ENCODE data around the gene CETP. TPM values are rescaled to one million over a fixed set of nuclear protein-coding genes. Genes with fewer than 3 reads are reported as not detected.

The CETP gene
- total RNA-seq, 1 donor from 2014 or later, result 0.13 TPM

DNA sequence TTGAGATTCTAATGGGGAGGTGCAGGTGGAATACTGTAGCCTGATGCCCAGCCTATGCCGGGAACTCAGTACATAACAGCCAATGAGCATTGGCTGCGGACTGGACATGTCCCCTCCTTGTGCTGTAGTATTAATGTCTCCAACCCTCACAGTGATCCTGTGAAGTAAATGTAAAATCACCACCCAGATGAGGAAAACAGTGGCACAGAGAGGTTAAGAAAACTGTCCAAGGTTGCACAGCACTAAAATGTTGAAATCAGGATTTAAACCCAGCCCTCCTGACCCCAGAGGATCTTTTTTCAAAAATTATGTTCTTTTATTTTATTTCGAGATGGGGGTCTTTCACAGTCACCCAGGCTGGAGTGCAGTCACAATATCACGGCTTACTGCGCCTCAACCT is 35.5 kb downstream of the CETP start:
- TF ChIP-seq, protein P1, sequence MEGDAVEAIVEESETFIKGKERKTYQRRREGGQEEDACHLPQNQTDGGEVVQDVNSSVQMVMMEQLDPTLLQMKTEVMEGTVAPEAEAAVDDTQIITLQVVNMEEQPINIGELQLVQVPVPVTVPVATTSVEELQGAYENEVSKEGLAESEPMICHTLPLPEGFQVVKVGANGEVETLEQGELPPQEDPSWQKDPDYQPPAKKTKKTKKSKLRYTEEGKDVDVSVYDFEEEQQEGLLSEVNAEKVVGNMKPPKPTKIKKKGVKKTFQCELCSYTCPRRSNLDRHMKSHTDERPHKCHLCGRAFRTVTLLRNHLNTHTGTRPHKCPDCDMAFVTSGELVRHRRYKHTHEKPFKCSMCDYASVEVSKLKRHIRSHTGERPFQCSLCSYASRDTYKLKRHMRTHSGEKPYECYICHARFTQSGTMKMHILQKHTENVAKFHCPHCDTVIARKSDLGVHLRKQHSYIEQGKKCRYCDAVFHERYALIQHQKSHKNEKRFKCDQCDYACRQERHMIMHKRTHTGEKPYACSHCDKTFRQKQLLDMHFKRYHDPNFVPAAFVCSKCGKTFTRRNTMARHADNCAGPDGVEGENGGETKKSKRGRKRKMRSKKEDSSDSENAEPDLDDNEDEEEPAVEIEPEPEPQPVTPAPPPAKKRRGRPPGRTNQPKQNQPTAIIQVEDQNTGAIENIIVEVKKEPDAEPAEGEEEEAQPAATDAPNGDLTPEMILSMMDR (IDR thresholded peaks at IDR 0.05; ENCODE audit: unreplicated experiment), result no peak
- Mint-ChIP-seq H3K36me3 (no peaks in the 10 kb centered on the region), H3K9me3 (no peaks in the 10 kb centered on the region), H3K27ac (no peak overlapping the region), H3K4me1 (no peaks in the 10 kb centered on the region), H3K4me3 (no peak overlapping the region), H3K27me3 (ENCODE audit: low read depth) (peaks cover 40% of the 10 kb centered on the region)
- no peak for DNase-seq (ENCODE audit: low spot score in 2 of 2, unreplicated experiment in 2 of 2)

DNA sequence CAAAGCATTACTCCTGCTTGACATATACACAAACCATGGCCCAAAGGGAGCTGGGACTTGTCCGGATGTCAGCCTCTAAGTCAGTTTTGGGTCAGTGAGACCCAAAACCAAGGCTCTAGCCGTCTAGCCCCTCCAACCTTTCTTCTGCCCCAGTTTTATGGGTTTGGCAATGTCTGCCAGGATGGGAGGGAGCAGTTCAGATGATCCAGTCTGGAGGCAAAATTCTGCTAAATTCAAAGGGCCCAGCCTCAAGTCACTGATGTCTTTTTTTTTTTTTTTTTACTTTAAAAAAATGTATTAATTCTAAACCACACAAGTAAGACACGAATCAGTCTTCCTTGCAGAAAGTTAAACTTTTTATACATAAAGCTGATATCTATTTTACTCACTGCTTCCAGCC is 36.2 kb downstream of the CETP start:
- H3K4me3 Mint-ChIP-seq, result no peak overlapping the region
- no peaks in the 10 kb centered on the region for H3K4me1 Mint-ChIP-seq
- TF ChIP-seq, protein P1 (IDR thresholded peaks at IDR 0.05; ENCODE audit: unreplicated experiment), result no peak
- DNase-seq (ENCODE audit: low spot score in 2 of 2, unreplicated experiment in 2 of 2), result no peak
- H3K27ac Mint-ChIP-seq, result no peak overlapping the region
- H3K27me3 Mint-ChIP-seq (ENCODE audit: low read depth), result peaks cover 40% of the 10 kb centered on the region
- H3K36me3 Mint-ChIP-seq, result no peaks in the 10 kb centered on the region
- no peaks in the 10 kb centered on the region for H3K9me3 Mint-ChIP-seq

DNA sequence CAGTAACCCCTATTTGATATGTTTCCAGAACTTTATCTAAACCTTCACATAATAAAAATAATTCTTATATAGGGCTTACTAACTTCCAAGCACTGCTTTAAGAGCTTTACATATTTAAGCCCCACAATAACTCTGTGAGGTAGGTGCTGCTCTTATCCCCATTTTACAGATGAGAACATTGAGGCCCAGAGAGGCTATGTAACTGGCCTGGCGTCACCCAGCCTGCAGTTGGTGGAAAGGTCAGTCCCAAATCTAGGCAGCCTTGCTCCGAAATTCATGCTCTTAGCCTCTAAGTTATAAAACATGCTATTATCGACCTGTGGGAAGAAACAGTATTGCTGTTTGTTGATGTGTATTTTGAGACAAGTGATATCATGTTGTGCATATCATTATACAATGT is 36.6 kb downstream of the CETP start:
- H3K36me3 Mint-ChIP-seq, result no peaks in the 10 kb centered on the region
- H3K27ac Mint-ChIP-seq, result no peak overlapping the region
- H3K27me3 Mint-ChIP-seq (ENCODE audit: low read depth), result peaks cover 37% of the 10 kb centered on the region
- DNase-seq (ENCODE audit: low spot score in 2 of 2, unreplicated experiment in 2 of 2), result no peak
- H3K4me3 Mint-ChIP-seq, result no peak overlapping the region
- TF ChIP-seq, protein P1 (IDR thresholded peaks at IDR 0.05; ENCODE audit: unreplicated experiment), result no peak
- no peaks in the 10 kb centered on the region for H3K9me3 Mint-ChIP-seq
- H3K4me1 Mint-ChIP-seq, result no peaks in the 10 kb centered on the region

DNA sequence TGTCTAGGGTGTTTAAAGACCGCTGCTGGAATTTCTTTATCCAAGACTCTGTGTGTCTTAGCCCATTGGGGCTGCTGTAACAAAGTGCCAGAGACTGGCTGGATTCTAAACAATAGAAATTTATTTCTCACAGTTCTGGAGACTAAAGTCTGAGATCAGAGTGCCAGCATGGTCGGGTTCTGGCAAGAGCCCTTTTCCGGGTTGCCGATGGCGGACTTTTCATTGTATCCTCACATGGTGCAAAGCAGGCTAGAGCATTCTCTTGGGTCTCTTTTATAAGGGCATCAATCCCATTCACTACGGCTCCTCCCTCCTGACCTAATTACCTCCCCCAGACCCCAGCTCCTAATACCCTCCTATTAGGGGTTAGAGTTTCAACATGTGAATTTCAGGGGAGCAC is 37.1 kb downstream of the CETP start:
- TF ChIP-seq, protein P1 (IDR thresholded peaks at IDR 0.05; ENCODE audit: unreplicated experiment), result no peak
- no peak overlapping the region for H3K27ac Mint-ChIP-seq
- H3K9me3 Mint-ChIP-seq, result no peaks in the 10 kb centered on the region
- H3K4me3 Mint-ChIP-seq, result no peak overlapping the region
- H3K36me3 Mint-ChIP-seq, result no peaks in the 10 kb centered on the region
- no peak for DNase-seq (ENCODE audit: low spot score in 2 of 2, unreplicated experiment in 2 of 2)
- H3K4me1 Mint-ChIP-seq, result no peaks in the 10 kb centered on the region
- H3K27me3 Mint-ChIP-seq (ENCODE audit: low read depth), result peaks cover 32% of the 10 kb centered on the region

DNA sequence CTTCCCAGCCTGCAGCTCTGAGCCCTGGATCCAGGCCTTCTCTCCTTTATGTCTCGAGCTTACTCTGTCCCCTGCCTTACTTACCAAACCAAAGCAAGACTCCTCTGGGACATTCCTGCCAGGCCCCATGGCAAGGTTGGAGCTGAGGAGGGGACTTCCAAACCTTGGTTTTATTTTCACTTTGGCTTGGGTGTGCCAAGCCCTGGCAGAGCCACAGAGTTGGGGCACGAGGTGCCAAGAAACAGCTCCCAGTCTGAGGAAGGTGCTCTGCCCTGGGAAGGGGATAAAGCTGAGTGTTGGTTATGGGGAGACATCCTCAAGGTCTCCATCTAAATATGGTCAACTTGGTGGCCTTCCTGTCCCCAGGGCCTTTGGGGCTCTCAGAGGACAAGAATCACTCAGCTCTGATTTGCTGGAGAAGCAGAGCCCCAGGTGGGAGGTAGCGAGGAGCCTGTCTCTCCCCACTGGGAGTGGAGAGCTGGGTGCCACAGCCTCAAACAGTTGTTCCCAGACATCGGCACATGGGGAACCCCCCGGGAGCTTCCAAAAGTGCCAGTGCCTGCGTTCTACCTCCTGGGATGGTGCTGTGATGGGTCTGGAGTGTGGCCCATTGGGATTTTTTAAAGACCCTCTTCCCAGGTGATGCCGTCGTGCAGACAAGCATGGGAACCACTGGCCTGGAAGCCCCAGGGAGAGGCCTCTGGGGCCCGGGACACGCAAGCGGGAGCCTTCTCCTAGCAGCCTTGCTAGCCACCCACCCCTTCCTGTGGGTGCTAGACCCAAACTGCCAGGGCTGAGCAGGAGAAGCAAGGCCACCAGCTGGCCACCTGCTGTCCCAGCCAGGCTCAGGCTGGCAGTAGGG is 37.9 kb downstream of the CETP start:
- Mint-ChIP-seq H3K4me3 (no peak overlapping the region), H3K27me3 (ENCODE audit: low read depth) (peaks cover 24% of the 10 kb centered on the region), H3K36me3 (no peaks in the 10 kb centered on the region), H3K9me3 (no peaks in the 10 kb centered on the region), H3K4me1 (peaks cover 2% of the 10 kb centered on the region), H3K27ac (no peak overlapping the region)
- DNase-seq (ENCODE audit: low spot score in 2 of 2, unreplicated experiment in 2 of 2), result no peak
- TF ChIP-seq, protein P1 (IDR thresholded peaks at IDR 0.05; ENCODE audit: unreplicated experiment), result no peak
